Tibial nerve (tissue), 3 donors: ENCODE results near the gene USB1.

Source experiments
- CTCF ChIP-seq, 5 experiments: fragments of 200-600 bp in 3 of 5; fragments of 450-650 bp in 2 of 5; sonication (generic) in 3 of 5; IDR thresholded peaks; one replicate each; pipeline ENCODE4 v1.5.1; 2016 to 2019; ENCODE audit warnings: antibody characterized with exemption in 5 of 5, mild to moderate bottlenecking in 3 of 5, moderate library complexity in 2 of 5
- POLR2A ChIP-seq, 2 donors: fragments of 450-650 bp; IDR thresholded peaks; one replicate each; pipeline ENCODE4 v1.6.1; 2017; ENCODE audit warnings: antibody characterized with exemption in 2 of 2, mild to moderate bottlenecking in 2 of 2, moderate library complexity in 2 of 2

- TF ChIP-seq CTCF (IDR thresholded peaks at IDR 0.05) (no peak), POLR2A (IDR thresholded peaks at IDR 0.05) (no peak)
These were observed 47.4 kb upstream of the USB1 start for GRCh38 chr16:57953857-57954256.
